Measurements from ENCODE around the gene LRCH1.

LRCH1 gene

GRCh38 chr13:46565808-46566750 lies 13.1 kb downstream of the LRCH1 start:
- DNase-seq, result no peak

- no peak for DNase-seq
These were observed 14.7 kb downstream of the LRCH1 start for GRCh38 chr13:46567671-46568070.

- no peak for DNase-seq
These were observed 16.5 kb downstream of the LRCH1 start for GRCh38 chr13:46569456-46569855.

GRCh38 chr13:46570273-46570672 lies 17.3 kb downstream of the LRCH1 start:
- DNase-seq, result no peak

- DNase-seq, result no peak
These were observed 18.4 kb downstream of the LRCH1 start for GRCh38 chr13:46571189-46571908.

- no peak for DNase-seq
These were observed 19.1 kb downstream of the LRCH1 start for GRCh38 chr13:46571909-46572595.

- no peak for DNase-seq
These were observed 19.9 kb downstream of the LRCH1 start for GRCh38 chr13:46572752-46573431.

GRCh38 chr13:46575301-46575771 lies 22.4 kb downstream of the LRCH1 start:
- DNase-seq, result no peak

- DNase-seq, result no peak
These were observed 22.9 kb downstream of the LRCH1 start for GRCh38 chr13:46575818-46576221.

- no peak for DNase-seq
These were observed 23.8 kb downstream of the LRCH1 start for GRCh38 chr13:46576762-46577161.

GRCh38 chr13:46577696-46578589 lies 25.0 kb downstream of the LRCH1 start:
- DNase-seq, result no peak

GRCh38 chr13:46578590-46578975 lies 25.6 kb downstream of the LRCH1 start:
- peak in 1 of 2 donors; percentile 44 for DNase-seq

- no peak for DNase-seq
These were observed 27.4 kb downstream of the LRCH1 start for GRCh38 chr13:46580362-46580839.

GRCh38 chr13:46582190-46582589 lies 29.2 kb downstream of the LRCH1 start:
- DNase-seq, result no peak

GRCh38 chr13:46586751-46587514 lies 34.0 kb downstream of the LRCH1 start:
- DNase-seq, result no peak

GRCh38 chr13:46587807-46588418 lies 34.9 kb downstream of the LRCH1 start:
- DNase-seq, result no peak

- DNase-seq, result no peak
These were observed 39.4 kb downstream of the LRCH1 start for GRCh38 chr13:46592385-46592784.

GRCh38 chr13:46593398-46593797 lies 40.4 kb downstream of the LRCH1 start:
- DNase-seq, result peak; percentile 47 to 57

GRCh38 chr13:46594374-46595078 lies 41.6 kb downstream of the LRCH1 start:
- DNase-seq, result no peak

Data from stimulated activated CD4-positive, alpha-beta T cell treated with anti-CD3 and anti-CD28 coated beads, Interleukin-2, amount 100 ng/mL, for 24 hours (primary cell).